IMR-90 (cell line): ENCODE measurements around the gene HGFAC.

ENCODE experiments used
- CEBPB ChIP-seq: IDR thresholded peaks from 2 replicates; pipeline ENCODE4 v1.6.1; 2012; ENCODE audit warnings: low read depth, low read length, improper control_type of control experiment
- MAFK ChIP-seq: IDR thresholded peaks from 2 replicates; pipeline ENCODE4 v1.6.1; 2012; ENCODE audit warnings: low read depth, low read length, improper control_type of control experiment
- POLR2A ChIP-seq: IDR thresholded peaks from 2 replicates; pipeline ENCODE4 v1.6.1; 2012; ENCODE audit warnings: mild to moderate bottlenecking, low read depth, low read length
- RAD21 ChIP-seq: IDR thresholded peaks from 2 replicates; pipeline ENCODE4 v1.6.1; 2012; ENCODE audit warnings: low read length, improper control_type of control experiment
- SMC3 ChIP-seq: fragments of 150-350 bp; IDR thresholded peaks from 2 replicates; pipeline ENCODE4 v1.6.1; 2016; ENCODE audit warnings: low read depth, mild to moderate bottlenecking, antibody characterized with exemption, low read length, moderate library complexity
- TF ChIP-seq, protein P1 (sequence below): conservative IDR thresholded peaks from 2 replicates; pipeline ENCODE4 v1.5.1; 2012; ENCODE audit warnings: mild to moderate bottlenecking, low read depth, low read length, improper control_type of control experiment

DNA sequence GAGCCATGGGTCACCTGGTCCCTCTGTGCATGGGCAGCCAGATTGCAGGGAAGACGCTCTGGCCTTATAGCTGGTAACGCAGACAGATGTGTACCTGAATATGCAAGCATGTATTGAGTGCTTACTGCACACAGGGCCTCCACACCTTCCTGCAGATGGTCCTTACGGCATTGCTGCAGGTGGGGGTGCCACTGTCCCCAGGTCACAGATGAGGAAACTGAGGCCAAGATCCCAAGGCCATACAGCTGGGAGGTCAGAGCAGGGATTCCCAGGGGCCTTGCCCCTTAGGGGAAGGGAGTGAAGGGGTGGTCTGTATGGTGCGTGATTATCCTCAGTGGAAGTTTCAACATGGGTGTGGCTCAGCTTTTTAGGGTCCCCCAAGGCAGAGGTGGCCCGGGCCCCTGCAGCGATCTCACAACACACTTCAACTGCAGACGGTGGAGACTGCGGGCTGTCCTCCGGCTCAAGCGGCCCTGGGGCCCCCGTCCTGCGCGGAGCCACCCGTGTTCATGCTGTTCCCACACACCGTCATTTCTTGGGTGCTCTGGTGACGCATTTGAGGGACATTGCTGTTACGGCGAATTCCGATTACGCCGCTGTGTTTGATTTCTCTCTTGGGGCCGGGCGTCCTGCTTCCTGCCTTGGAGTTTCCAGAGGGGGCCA lies 29.5 kb downstream of the HGFAC start:
- TF ChIP-seq, protein P1, sequence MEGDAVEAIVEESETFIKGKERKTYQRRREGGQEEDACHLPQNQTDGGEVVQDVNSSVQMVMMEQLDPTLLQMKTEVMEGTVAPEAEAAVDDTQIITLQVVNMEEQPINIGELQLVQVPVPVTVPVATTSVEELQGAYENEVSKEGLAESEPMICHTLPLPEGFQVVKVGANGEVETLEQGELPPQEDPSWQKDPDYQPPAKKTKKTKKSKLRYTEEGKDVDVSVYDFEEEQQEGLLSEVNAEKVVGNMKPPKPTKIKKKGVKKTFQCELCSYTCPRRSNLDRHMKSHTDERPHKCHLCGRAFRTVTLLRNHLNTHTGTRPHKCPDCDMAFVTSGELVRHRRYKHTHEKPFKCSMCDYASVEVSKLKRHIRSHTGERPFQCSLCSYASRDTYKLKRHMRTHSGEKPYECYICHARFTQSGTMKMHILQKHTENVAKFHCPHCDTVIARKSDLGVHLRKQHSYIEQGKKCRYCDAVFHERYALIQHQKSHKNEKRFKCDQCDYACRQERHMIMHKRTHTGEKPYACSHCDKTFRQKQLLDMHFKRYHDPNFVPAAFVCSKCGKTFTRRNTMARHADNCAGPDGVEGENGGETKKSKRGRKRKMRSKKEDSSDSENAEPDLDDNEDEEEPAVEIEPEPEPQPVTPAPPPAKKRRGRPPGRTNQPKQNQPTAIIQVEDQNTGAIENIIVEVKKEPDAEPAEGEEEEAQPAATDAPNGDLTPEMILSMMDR, result no peak
- TF ChIP-seq POLR2A (no peak), CEBPB (no peak), MAFK (no peak), SMC3 (no peak), RAD21 (no peak)
